ENCODE data around the gene EPX. TPM values are rescaled to one million over a fixed set of nuclear protein-coding genes. Genes with fewer than 3 reads are reported as not detected.
A peak's percentile ranks its signal among the peaks of the same experiment; 100 is the strongest.

EPX gene
- total and polyA plus RNA-seq, 8 donors = 0.18 TPM; not detected in 7

DNA sequence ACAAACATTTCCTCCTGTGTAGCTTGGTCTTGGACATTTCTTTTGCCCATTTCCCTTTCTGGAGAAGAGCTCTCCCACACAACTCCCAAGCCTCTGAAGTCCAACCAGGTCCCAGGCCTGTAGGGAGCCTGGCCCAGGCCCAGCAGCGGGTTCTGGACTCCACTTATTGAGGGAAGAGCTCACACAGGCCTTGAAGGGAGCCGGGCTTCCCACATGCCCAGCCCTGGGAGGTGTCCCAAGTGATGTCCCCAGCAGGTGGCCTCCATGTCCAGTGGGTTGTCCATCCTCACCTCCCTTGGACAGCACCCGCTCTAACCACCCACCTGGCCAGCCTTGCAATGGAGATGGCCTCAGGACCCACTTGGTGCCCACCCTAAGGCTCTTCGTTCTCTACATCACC, 5.9 kb upstream of the EPX start:
- Histone ChIP-seq H3K36me3 (no peaks in the 10 kb centered on the region), H3K27me3 (peaks cover 0 to 56% (median 0%) of the 10 kb centered on the region in 3 donors), H3K9me3 (no peaks in the 10 kb centered on the region), H3K4me3 (no peak overlapping the region), H3K4me1 (no peaks in the 10 kb centered on the region), H3K27ac (no peak overlapping the region)
- TF ChIP-seq, protein P1, sequence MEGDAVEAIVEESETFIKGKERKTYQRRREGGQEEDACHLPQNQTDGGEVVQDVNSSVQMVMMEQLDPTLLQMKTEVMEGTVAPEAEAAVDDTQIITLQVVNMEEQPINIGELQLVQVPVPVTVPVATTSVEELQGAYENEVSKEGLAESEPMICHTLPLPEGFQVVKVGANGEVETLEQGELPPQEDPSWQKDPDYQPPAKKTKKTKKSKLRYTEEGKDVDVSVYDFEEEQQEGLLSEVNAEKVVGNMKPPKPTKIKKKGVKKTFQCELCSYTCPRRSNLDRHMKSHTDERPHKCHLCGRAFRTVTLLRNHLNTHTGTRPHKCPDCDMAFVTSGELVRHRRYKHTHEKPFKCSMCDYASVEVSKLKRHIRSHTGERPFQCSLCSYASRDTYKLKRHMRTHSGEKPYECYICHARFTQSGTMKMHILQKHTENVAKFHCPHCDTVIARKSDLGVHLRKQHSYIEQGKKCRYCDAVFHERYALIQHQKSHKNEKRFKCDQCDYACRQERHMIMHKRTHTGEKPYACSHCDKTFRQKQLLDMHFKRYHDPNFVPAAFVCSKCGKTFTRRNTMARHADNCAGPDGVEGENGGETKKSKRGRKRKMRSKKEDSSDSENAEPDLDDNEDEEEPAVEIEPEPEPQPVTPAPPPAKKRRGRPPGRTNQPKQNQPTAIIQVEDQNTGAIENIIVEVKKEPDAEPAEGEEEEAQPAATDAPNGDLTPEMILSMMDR (IDR thresholded peaks at IDR 0.05) = no peak
- TF ChIP-seq EP300 (IDR thresholded peaks at IDR 0.05) (no peak), POLR2AphosphoS5 (IDR thresholded peaks at IDR 0.05) (no peak), POLR2A (IDR thresholded peaks at IDR 0.05) (no peak)
- intact Hi-C loops (cut with DNase I; ENCODE audit: low total_unique reads) = no loop called here
- DNase-seq = no peak
- 77 to 88% (median 84%) methylated on average over 3 to 4 of the region's 4 CpGs for WGBS, 5 donors

DNA sequence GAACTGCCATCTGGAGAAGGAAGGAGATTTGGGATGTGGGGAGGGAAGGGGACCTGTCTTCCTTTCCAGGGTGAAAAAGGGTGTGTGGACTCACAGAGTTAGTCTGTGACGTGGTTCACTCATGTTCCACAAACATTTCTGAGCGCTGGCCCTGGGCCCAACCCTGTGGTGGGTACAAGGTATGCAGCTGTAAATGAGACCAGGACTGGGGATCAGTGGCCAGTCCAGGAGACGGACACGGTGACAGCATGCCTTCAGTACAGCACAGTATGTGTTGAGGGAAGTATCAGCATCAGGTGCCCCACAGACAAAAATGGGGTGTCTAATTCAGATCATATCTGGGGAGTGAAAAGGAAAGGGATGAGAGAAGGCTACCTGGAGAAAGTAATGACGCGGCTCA, 5.5 kb upstream of the EPX start:
- TF ChIP-seq, protein P1 (IDR thresholded peaks at IDR 0.05) = no peak
- no peak for TF ChIP-seq POLR2A (IDR thresholded peaks at IDR 0.05)
- TF ChIP-seq POLR2AphosphoS5 (IDR thresholded peaks at IDR 0.05) = no peak
- no peak for TF ChIP-seq EP300 (IDR thresholded peaks at IDR 0.05)
- 81 to 95% (median 85%) methylated on average over 6 of the region's 6 CpGs for WGBS, 5 donors
- Histone ChIP-seq H3K36me3 (no peaks in the 10 kb centered on the region), H3K27me3 (peaks cover 0 to 59% (median 0%) of the 10 kb centered on the region in 3 donors), H3K27ac (no peak overlapping the region), H3K4me3 (no peak overlapping the region), H3K9me3 (no peaks in the 10 kb centered on the region), H3K4me1 (no peaks in the 10 kb centered on the region)
- intact Hi-C loops (cut with DNase I; ENCODE audit: low total_unique reads) = no loop called here
- no peak for DNase-seq

DNA sequence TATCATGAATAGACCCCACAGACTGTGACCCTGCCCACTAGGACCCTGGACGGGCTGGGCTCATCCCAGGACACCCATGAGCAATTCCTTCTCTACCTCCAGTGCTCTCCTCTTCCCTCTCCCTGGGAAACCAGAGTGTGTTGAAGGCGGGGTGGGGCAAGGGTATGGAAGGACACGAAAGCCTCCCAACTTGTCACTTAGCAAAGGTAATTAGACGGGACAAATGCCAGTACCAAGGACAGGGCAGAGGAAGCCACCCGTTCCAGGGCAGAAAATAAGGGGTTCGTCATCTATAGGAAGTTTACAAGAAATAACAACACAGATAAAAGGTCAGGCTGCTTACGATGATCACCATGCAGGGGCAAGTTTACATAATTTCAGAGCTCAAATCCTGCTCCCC, 4.9 kb upstream of the EPX start:
- WGBS, 5 donors = 37 to 51% (median 40%) methylated on average over 7 of the region's 7 CpGs
- H3K4me1 ChIP-seq = no peaks in the 10 kb centered on the region
- TF ChIP-seq POLR2A (IDR thresholded peaks at IDR 0.05) (no peak), EP300 (IDR thresholded peaks at IDR 0.05) (no peak)
- TF ChIP-seq, protein P1 (IDR thresholded peaks at IDR 0.05) = no peak
- H3K4me3 ChIP-seq = no peak overlapping the region
- H3K27me3 ChIP-seq = peaks cover 0 to 66% (median 0%) of the 10 kb centered on the region in 3 donors
- DNase-seq = no peak
- intact Hi-C loops (cut with DNase I; ENCODE audit: low total_unique reads) = no loop called here
- no peaks in the 10 kb centered on the region for H3K9me3 ChIP-seq
- no peaks in the 10 kb centered on the region for H3K36me3 ChIP-seq
- no peak overlapping the region for H3K27ac ChIP-seq

DNA sequence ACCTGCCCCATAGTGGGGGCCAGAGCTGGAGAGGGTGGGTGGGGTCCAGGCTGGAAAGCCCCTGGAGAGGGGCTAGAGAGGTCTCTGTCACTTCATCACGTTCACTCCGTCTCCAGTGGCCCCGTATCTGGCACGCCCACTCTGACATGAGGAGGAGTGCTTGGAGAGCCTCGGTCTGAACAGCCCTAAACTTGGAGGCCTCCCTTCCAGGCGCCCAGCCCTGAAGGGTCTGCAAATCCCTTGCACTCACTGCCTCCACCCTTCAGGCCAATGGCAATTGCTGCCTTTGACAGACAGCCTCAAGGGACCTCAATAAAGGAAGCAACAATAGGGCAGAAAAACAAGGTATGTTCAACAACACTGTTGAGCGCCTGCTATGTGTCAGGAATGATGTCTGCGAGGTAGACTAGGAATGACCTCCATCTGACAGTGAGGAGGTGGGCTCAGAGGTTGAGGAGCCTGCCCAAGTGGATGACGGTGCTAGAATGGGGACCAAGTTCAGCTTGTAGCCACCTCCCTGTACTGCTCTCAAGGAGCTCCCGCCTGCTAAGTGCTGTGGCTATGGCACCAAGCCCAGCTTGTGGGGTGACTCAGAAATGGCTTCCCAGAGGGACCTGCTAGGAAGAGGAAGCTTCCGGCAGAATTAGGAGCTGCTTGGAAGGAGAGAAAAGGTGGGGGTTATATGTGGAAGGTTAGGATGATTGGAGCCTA, 2.9 kb upstream of the EPX start:
- peak in 1 of 2 donors; percentile 33 for DNase-seq
- Histone ChIP-seq H3K4me3 (no peak overlapping the region), H3K27ac (no peak overlapping the region), H3K27me3 (peaks cover 0 to 76% (median 0%) of the 10 kb centered on the region in 3 donors), H3K36me3 (no peaks in the 10 kb centered on the region), H3K4me1 (no peaks in the 10 kb centered on the region), H3K9me3 (no peaks in the 10 kb centered on the region)
- TF ChIP-seq, protein P1 (IDR thresholded peaks at IDR 0.05) = no peak
- TF ChIP-seq POLR2A (IDR thresholded peaks at IDR 0.05) = no peak
- TF ChIP-seq EP300 (IDR thresholded peaks at IDR 0.05) = no peak
- TF ChIP-seq POLR2AphosphoS5 (IDR thresholded peaks at IDR 0.05) = no peak
- WGBS, 5 donors = 43 to 63% (median 59%) methylated on average over 8 to 11 of the region's 11 CpGs
- intact Hi-C loops (cut with DNase I; ENCODE audit: low total_unique reads) = no loop called here
